Fibroblast of skin of left biceps (primary cell): ENCODE measurements around the gene P3H2.
"Not testable (repeated sequence)": the region's sequence is repeated elsewhere in the genome, so short reads cannot be mapped to it uniquely, and the experiment has no call there.

Experiments used
- DNase-seq, 2 experiments: peaks; one replicate each; pipeline ENCODE4 v3.0.0-alpha.2; 2013; ENCODE audit warnings: low read depth in 2 of 2

Gene P3H2

DNA sequence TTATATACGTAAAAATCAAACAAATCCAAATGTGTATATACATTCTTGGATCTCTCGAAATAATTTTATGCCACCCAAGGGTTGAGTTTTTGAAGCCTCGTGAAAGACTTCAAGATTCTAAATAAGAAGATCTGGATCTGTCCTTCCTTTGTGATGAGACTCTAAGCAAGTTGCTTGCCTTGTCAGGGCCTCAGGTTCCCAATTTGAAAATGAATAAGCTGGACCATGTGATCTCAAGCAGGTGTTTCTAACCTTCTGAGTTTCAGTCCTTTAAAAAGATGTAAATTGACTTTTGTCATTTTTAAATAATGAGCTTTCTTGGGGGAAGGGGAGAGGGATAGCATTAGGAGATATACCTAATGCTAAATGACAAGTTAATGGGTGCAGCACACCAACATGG, 137.1 kb downstream of the P3H2 start:
- DNase-seq = no peak

DNA sequence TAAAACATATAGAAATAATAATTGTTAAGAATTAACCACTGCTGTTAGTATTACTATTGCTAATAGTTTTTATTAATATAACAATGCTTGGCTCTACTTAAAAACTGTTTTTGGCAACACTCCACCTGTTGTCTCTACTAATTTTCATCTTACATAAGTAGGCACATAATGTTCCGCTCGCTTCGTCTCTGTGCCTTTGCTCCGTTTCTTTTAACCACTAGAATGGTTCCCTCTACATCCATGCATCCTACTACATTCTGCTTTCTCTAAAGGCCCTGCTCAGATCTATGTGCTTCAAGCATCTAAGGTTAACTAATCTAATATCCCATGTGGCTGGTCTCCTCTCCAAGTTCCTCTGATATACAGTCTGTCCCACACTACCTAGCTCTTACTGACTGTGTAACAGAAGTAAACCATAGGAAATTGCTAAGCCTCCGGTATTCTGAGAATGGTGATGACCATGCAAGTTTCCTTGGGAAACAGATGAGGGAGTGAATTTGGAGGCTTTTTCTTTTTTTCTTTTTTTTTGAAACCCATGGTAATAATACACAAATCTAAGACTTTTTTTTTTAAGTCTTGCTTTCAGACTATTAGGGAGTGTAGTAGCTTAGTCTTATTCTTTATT, 138.3 kb downstream of the P3H2 start:
- DNase-seq = no peak

DNA sequence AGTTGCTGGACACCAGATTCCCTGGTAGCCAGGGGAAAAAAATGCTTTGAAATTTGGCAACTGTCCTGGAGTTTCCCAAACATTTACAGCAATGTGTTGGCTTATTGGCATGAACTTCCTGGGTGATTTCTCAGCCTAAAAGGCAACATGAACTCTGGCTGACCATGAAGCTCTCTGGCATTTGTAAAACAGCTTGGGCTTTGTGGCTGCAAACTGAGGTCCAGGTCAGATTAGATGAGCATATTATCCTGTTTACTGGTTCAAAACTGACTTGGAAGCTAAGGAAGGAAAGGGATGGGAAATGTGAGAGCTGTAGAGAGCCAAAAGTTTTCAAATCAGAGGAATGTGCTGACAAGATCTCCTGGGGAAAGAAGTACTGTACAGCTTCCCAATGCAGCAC, 139.0 kb downstream of the P3H2 start:
- peak; percentile 43 to 54 for DNase-seq

DNA sequence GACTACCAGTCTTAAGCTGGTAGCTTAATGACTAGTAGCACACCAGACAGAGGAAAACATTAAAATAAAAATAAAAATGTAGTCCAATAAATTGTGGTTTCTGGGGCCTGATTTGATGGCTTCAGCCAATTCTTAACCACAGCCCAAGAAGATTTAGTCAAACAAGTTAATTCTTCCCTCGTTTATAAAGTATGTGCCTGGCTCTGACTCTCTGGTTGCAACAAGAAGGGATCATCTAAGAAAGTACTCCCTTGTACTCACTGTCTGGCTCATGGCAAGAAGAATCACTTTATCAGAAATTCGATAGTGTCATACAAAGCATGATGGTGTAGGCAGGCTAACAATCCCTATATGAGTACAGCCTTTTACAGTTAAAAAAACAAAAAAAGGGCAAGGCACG, 141.9 kb downstream of the P3H2 start:
- DNase-seq = no peak

DNA sequence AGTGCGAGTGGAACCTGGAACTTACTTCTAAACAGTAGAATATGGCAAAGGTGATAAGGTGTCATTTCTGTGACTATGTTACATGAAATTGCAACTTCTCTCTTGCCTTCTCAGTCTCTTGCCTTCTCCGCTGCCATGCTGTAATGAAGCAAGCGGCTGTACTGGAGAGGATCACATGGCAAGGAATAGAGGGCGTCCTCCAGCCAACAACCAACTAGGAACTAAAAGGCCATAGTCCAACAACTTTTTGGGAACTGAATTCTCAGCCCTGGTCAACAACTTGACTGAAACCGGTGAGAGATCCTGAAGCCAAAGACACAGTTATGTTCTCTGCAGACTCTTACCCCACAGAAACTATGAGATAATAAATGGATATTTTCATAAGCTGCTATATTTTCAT, 143.5 kb downstream of the P3H2 start:
- no peak for DNase-seq

DNA sequence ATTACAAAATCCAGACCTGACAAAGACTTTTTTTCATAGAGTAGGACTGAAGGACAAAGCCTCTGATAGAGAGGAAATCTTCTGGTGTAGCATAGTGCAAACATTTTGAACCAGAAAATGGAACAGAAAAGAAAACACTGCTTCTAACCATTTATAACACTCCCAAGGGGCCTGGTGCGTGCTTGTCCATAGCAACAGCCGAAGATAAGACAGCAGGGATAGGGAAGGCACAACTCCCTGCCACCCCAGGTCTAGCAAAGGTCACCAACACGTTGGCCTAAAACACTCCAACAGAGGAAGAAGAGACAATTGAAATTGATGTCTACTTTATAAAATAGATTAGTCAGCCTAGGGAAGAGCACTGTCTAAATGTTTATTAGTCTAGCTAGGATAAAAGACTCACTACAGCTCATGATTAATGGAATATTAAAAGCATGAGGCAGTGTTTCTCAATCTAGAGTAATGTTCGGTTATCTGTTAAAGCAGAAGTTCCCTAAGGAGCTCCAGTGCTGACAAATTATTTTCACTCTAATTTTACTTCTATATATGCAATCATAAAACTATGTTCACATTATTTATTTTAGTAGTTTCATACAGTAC, 145.2 kb downstream of the P3H2 start:
- no peak for DNase-seq

DNA sequence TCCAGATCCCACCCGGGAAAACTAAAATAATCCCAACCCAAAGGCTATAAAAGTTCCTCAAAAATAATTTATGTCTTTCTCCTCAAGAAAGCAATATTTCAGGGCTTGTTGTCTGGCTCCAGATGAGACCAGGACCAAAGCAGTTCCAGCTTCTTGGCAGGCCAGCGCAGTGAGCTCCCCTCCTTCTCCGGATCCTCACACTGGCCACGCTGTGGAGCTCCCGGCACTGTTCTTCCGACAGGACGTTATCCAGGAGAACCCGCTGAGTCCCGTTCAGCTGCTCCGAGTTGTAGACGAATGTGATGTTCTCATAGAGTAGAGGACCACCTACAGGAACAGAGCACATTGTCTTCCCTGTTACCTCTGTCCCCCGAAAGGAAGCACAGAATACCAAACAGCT, 146.3 kb downstream of the P3H2 start:
- DNase-seq = no peak

DNA sequence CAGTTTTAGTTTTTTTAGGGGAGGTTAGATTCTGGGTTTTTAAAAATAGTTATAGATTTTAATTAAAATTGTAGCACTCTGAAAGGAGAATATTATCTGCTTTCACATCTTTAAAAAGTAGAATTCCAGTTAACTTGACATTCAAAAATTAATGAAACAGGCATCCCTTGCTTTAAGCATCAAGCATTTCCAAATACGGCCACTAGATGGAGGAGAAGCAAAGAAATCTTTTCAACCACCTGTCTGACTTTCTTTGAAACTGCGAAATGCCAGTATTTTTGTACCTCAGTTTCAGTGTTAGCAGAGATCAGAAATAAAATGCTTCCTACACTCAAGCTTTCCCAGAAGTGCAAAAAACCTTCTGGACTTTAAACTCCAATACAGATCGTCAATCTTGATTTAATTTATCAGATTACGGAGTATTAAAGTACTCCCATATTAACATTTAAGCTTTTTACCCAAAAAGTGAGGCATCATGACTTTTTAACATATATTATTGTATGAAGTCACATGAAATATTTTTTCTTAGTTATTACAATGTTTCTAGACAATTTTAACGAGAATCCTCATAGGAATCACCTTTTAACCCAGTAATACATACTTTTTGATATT, 153.3 kb downstream of the P3H2 start:
- no peak for DNase-seq

DNA sequence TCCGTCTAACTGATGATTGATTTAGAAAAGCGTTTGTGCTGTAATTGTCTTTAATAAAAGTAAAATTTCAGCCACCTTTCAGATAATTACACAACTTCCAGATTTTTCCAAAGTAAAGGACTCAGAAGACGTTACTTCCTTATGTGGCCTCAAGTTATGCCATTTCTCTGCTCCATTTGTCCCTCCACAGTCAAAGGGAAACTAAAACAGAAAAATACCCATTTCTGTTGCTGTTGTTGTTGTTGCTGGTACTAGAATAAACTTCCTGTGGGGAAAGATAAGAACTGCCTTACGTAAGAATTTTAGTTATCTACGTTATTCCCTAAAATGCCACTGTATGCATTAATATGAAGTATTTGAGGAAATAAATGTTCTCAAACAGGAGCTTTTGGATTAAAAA, 153.9 kb downstream of the P3H2 start:
- no peak for DNase-seq

DNA sequence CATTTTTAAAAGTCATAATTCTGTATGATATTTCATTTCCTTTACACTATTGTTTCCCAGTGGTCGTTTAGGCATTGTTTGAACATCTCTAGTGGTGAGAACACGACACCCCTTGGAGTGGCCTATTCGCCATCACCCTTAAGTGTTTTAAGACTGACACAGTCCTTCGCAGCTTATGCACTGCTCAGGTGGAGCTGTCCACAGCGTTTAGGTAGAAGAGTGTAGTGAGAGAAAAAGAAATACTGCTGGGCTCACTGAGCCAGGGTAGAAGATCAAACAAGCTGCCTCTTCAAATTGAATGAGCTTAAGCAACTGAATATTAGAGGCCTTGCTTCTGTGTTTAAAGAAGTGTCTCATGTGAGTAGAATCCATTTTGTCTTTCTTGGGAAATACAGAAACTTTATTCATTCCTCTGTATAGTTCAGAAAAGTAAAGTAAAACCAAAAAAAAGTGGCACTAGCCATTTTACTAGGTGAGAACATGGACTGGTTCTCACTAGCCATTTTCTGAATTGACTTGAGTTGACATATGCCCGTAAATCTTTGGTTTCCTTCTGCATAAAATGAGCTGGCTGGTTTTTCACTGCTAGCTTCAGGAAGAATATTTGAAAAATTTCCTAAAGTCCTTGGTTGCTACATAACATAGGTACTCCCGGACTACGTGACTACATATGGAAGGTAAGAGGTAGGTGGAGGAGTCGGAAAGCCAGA, 155.9 kb downstream of the P3H2 start:
- DNase-seq = no peak

DNA sequence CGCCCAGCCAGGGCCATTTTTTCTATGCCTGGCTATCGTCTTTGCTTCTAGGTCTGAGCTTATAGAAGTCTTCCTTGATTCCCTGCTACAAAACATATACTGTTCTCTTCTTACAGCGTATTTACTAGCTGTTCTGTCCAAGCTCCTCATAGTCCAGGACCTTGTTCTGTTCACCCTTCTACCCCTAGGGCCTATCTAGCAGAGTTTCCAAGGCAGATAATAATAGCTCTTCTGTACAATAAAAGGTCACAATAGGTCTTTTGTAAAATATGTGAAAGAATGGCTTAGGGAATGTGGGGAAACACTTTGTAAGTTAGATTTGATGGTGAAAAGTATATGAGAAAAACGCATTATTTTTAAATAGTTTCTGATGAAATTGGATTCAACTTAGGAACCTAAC, 158.2 kb downstream of the P3H2 start:
- DNase-seq = no peak

DNA sequence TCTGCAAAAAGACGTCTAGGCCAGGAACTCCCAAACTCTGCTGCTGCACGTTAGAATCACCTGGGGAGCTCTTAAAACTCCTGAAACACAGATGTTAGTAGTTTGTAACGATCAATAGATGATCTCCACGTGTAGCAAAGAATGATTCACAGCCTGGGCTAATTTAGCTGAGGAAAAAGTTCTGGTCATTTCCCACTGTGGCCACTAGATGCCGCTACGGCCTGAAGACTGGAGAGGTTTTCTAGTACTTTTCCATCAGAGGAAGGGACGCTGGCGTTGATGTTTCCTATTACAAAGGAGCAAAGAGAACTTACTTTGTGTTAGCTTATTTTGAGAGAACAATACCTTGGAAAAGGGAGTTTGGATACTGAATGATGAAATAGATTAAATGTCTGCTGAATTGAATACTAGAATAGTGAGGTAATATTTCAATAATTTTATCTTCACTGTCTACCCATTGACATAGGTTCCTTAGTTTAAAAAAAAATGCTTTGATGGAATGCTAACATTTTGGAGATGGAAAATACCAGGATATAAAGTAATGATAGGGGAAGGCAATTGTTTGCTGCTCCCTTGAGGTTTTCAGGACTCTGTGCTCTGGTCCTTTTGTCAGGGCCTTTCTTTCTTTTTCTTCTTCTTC, 159.1 kb downstream of the P3H2 start:
- peak; percentile 71 to 72 for DNase-seq

DNA sequence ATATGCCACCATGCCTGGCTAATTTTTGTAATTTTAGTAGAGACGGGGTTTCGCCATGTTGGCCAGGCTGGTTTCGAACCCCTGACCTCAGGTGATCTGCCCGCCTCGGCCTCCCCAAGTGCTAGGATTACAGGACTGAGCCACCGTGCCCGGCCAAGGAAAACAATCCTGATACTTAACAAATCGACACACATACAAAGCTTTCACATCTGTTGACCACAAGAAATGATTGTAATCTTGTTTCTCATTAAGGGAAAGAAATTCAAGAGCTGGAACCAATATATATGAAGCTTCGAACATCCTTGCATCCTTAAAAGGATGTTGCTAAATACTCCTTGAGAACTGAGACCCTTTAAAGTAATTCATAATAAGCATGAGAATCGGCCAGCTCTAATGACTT, 159.6 kb downstream of the P3H2 start:
- not testable (repeated sequence) for DNase-seq

DNA sequence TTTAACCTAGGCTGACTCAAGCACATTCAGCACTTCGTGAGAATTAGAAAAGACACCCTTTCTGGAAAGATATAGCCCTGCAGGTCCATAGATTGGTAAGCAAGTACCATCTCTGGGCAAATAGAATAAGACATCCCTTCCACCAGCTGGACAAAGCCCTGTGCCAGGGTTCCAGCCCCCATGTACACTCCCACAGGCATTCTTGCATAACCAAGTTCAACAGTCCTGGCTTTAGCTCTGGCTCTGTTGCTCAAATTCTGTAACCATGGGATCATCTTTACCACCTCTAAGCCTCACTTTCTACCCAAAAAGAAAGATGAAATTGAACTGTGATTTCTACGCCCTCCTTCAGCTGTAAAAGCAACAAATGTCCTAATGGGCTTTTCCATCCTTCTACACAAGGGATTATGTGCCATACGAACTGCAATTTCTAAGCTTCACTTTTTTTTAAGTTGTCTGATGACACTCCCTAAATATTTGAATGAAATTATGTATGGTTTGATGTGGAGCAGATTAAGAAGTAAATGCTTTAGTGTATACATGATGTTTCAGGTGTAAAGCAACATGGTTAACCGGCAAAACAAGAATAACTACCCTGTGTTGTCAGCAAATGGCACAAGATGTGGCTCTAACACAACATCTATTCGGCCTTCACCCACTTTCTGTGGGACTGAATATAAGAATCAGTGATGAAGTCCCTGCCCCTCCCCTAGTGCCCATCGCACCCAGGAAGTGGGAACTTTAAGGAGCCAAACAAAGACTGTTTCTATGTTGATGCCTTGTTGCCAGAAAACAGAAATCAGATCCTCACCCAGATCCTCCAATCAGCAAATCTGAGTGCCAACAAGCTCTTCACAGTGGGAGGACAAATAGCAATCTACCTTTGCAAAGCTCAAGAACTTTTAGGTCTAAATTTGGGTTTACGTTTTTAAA, 165.7 kb downstream of the P3H2 start:
- DNase-seq = no peak

DNA sequence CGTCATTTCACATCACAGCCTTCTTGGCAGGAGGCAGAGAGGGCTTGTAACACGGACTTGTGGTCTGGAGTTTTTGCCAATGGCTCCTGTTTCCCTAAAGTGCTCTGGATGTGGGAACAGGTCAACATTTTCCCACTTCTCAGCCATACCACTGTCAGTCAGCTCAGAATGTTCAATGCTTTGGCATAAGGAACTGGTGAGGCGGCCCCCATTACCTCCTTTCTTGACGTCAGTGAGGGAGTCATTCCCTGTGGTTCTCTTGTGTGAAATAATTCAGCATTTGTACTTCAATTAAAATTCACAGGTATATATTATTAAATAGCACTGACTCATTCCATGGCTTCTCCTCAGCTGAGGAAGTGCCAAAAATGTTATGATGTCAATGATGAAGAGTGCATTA, 167.1 kb downstream of the P3H2 start:
- DNase-seq = no peak

DNA sequence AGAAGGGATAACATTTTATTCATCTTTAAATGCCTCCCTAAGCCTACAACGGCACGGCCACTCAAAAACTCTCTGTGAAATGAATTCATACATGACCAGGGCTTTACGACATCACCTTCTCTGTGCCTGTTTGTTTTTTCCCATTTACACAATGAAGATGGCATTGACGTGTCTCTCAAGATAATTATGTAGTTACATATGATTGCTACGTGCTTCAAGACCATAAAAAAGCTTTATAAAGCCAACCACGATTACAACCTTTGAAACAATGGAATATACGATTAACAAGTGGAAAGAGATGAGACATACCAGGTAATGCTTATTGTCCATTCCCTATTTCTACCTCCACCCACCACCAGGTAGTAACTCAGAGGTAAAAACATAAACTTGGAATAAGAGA, 168.4 kb downstream of the P3H2 start:
- DNase-seq = no peak

DNA sequence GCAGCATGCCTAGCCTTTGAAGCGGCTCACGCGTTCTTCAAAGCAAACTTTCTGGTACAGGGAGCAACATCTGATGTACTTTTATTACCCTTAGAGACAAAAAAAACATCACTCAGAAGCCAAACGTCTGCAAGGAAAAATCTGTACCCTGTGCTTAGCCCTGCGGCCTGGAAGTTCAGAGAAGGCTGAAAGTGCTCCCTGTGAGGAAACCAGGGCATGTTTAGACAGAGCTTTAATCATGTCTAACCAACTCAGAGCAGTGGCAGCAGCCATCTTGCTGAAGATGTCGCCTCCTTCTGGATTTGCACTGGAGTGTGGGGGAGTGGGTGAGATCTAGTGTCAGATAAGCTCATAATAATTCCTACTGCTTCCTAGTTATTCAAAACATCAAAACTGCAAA, 170.4 kb downstream of the P3H2 start:
- DNase-seq = no peak

DNA sequence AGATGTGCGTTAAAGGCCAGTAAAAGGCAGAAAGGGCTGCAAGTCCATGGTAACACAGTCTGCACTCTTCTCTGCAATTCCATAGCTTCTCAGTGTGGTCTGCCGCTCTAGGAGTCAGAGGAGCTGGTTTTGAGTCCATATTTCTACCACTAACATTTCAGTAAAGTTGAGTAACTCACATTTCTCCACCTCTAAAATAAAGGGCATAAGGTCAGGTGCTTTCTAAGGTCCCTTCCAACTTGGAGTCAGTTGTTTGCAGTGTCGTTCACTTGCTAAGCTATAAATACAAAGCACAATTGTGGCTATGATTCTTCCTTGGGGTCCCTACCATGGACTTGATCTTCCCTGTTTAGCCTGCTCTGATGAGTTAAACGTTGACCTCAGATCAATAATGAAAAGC, 171.1 kb downstream of the P3H2 start:
- DNase-seq = no peak

DNA sequence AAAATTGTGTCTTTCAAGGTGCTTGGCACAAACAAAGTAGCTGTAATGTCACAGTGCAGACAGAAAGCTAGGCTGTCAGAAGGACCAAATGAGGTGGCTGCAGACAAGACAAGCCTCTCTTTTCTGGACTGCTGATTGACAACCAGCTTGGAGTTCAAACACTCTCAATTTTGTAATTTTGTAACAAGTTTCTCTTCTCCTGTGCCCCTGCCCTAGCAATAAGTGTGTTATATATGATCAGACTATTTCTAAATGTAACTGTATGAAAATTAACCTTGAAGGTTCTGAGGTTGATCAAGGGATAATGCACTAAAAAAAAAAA, 172.0 kb downstream of the P3H2 start:
- no peak for DNase-seq

DNA sequence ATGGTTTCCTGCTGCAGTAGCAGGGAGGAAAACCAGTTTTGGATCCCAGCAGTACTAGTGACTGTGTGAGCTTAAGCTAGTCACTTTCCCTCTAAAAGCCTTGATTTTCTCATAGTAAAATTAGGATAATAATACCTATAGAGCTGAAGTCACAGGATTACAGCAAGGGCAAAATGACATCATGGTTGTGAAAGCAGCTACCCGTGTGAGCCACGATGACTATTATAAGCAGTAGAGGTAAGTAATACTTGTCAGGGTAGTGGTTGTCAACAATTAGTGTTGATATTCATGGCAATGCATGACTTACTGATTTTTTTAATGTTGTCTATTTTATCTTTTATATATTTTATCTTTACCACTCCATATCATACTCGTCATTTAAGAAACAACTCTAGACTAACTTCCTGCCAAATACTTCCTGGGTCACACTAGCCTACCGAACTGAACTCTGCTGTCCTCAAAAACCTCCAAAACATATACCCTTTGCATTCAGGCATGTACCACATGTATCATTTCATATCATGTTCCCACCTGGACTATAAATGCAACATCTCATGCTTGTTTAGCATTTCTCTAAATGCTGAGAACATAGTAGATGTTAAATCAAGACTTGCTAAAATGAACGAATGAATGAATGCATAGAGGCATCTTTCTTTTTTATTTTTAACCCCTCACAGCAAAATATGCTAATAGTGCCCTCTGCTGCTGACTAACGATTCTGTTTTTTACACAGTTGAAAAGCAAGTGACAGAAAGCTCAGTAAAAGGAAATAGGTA, 172.6 kb downstream of the P3H2 start:
- DNase-seq = no peak

DNA sequence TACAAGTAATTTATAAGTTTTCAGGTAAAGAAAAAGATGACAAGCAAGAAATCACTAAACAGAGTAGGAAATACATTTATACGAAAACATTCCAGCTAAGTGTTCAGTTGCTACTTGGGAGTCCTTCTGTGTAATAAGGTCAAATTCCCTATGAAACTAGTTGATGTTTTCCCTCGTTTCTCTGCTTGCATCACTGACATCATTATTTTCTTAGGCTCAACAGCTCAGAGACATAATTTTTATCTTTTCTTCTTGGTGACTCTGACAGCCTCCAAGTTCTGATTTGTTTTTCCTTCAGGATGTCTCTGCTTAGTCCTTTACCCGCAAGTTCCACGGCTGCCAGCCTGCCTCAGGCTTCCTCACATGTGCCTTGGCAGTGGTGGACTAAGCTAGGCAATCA, 173.6 kb downstream of the P3H2 start:
- DNase-seq = no peak
